HFF-Myc (cell line): ENCODE measurements around the gene LSAMP.

Experiments
- DNase-seq: peaks from one replicate; pipeline ENCODE4 v3.0.0-alpha.2; 2011; ENCODE audit warnings: low read depth; ENCODE audit errors: extremely low read depth
- H3K4me3 ChIP-seq: replicated peaks from 2 replicates; pipeline ENCODE4 v1.5.1; 2011; ENCODE audit warnings: low read depth, mild to moderate bottlenecking, control low read depth, low read length
- CTCF ChIP-seq: IDR thresholded peaks from 2 replicates; pipeline ENCODE4 v1.5.1; 2012; ENCODE audit warnings: mild to moderate bottlenecking, low read depth, low read length, control low read depth; ENCODE audit errors: missing control alignments

Gene LSAMP

GRCh38 chr3:116040152-116040551 lies 405.1 kb downstream of the LSAMP start:
- no peak for TF ChIP-seq CTCF
- H3K4me3 ChIP-seq = no peak overlapping the region
- no peak for DNase-seq

GRCh38 chr3:116039651-116039985 lies 405.7 kb downstream of the LSAMP start:
- no peak for TF ChIP-seq CTCF
- no peak for DNase-seq
- no peak overlapping the region for H3K4me3 ChIP-seq

- no peak for DNase-seq
- no peak for TF ChIP-seq CTCF
These were observed 406.2 kb downstream of the LSAMP start for GRCh38 chr3:116038968-116039650.

GRCh38 chr3:116037954-116038911 lies 407.1 kb downstream of the LSAMP start:
- TF ChIP-seq CTCF = no peak
- H3K4me3 ChIP-seq = no peak overlapping the region
- no peak for DNase-seq

More at GRCh38 chr3:116038968-116039650, 406.2 kb downstream of the LSAMP start:
- no peak overlapping the region for H3K4me3 ChIP-seq

GRCh38 chr3:116035429-116035828 lies 409.9 kb downstream of the LSAMP start:
- DNase-seq = no peak
- H3K4me3 ChIP-seq = no peak overlapping the region
- TF ChIP-seq CTCF = no peak

GRCh38 chr3:116034794-116035193 lies 410.5 kb downstream of the LSAMP start:
- H3K4me3 ChIP-seq = no peak overlapping the region
- no peak for DNase-seq
- no peak for TF ChIP-seq CTCF
